ENCODE measurements around the gene SDK2. TPM values are rescaled to one million over a fixed set of nuclear protein-coding genes. Genes with fewer than 3 reads are reported as not detected.

Gene SDK2
- polyA plus RNA-seq, 1 experiment = 0.01 TPM

DNA sequence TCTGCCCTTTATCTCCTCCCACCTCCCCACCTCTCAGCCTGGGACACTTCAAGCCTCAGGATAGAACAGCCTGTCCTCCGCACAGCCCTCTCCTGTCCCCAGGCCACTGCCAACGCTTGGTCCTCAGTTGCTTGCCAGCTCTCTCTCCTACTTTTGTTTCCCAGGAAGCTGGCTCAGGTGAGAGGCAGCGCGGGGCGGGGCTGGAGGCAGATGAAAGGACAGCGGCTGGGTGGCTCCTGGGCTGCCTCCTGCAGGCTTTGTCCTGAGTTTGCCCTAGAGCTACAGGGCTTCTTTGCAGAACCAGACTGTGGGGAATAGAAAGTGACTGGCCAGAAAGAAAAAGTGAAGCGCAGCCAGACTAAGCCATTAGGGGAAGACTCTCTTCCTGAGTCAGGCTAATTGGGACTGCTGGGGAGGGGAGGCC, 284.2 kb downstream of the SDK2 start:
- Histone ChIP-seq H3K4me3 (ENCODE audit: low read depth, low read length) (no peak overlapping the region), H3K27me3 (ENCODE audit: control insufficient read depth, insufficient read depth, low read length) (peaks cover 19% of the 10 kb centered on the region), H3K9me3 (ENCODE audit: control insufficient read depth, insufficient read depth, low read length) (no peaks in the 10 kb centered on the region), H3K27ac (ENCODE audit: low read depth, low read length) (no peak overlapping the region)
- ChIA-PET CTCF (interaction anchor here (0.7 to 13.9 kb wide), 2 partner anchors 108 to 593 kb away, joined by 7 to 449 read pairs; no protein-coding TSS in a partner anchor), POLR2A (interaction anchor here (0.6 kb wide), 1 partner anchor 99 kb away, joined by 8 read pairs; no protein-coding TSS in a partner anchor)
- no peak for DNase-seq (ENCODE audit: low read depth, low spot score)
- TF ChIP-seq, protein P1, sequence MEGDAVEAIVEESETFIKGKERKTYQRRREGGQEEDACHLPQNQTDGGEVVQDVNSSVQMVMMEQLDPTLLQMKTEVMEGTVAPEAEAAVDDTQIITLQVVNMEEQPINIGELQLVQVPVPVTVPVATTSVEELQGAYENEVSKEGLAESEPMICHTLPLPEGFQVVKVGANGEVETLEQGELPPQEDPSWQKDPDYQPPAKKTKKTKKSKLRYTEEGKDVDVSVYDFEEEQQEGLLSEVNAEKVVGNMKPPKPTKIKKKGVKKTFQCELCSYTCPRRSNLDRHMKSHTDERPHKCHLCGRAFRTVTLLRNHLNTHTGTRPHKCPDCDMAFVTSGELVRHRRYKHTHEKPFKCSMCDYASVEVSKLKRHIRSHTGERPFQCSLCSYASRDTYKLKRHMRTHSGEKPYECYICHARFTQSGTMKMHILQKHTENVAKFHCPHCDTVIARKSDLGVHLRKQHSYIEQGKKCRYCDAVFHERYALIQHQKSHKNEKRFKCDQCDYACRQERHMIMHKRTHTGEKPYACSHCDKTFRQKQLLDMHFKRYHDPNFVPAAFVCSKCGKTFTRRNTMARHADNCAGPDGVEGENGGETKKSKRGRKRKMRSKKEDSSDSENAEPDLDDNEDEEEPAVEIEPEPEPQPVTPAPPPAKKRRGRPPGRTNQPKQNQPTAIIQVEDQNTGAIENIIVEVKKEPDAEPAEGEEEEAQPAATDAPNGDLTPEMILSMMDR (IDR thresholded peaks at IDR 0.05; ENCODE audit: low read depth, low read length) = no peak

- Histone ChIP-seq H3K4me3 (ENCODE audit: low read depth, low read length) (no peak overlapping the region), H3K27ac (ENCODE audit: low read depth, low read length) (no peak overlapping the region), H3K9me3 (ENCODE audit: control insufficient read depth, insufficient read depth, low read length) (no peaks in the 10 kb centered on the region), H3K27me3 (ENCODE audit: control insufficient read depth, insufficient read depth, low read length) (peaks cover 18% of the 10 kb centered on the region)
- TF ChIP-seq, protein P1 (IDR thresholded peaks at IDR 0.05; ENCODE audit: low read depth, low read length) = no peak
- DNase-seq (ENCODE audit: low read depth, low spot score) = no peak
- ChIA-PET CTCF (interaction anchor here (13.9 kb wide), 1 partner anchor 107 kb away, joined by 449 read pairs; no protein-coding TSS in a partner anchor), POLR2A (no interaction called here)
Observed at GRCh38 chr17:73359352-73359751, 284.9 kb downstream of the SDK2 start.

- DNase-seq (ENCODE audit: low read depth, low spot score) = no peak
- POLR2A ChIA-PET = no interaction called here
- TF ChIP-seq, protein P1 (IDR thresholded peaks at IDR 0.05; ENCODE audit: low read depth, low read length) = no peak
- no peak overlapping the region for H3K27ac ChIP-seq (ENCODE audit: low read depth, low read length)
- peaks cover 13% of the 10 kb centered on the region for H3K27me3 ChIP-seq (ENCODE audit: control insufficient read depth, insufficient read depth, low read length)
- no peak overlapping the region for H3K4me3 ChIP-seq (ENCODE audit: low read depth, low read length)
- H3K9me3 ChIP-seq (ENCODE audit: control insufficient read depth, insufficient read depth, low read length) = no peaks in the 10 kb centered on the region
- CTCF ChIA-PET = no interaction called here
Observed at GRCh38 chr17:73358668-73359067, 285.6 kb downstream of the SDK2 start.

GRCh38 chr17:73357981-73358380, 286.3 kb downstream of the SDK2 start:
- H3K4me3 ChIP-seq (ENCODE audit: low read depth, low read length) = no peak overlapping the region
- H3K9me3 ChIP-seq (ENCODE audit: control insufficient read depth, insufficient read depth, low read length) = no peaks in the 10 kb centered on the region
- peaks cover 13% of the 10 kb centered on the region for H3K27me3 ChIP-seq (ENCODE audit: control insufficient read depth, insufficient read depth, low read length)
- TF ChIP-seq, protein P1 (IDR thresholded peaks at IDR 0.05; ENCODE audit: low read depth, low read length) = no peak
- DNase-seq (ENCODE audit: low read depth, low spot score) = no peak
- CTCF ChIA-PET = interaction anchor here (0.6 to 1.7 kb wide), 3 partner anchors 12 to 151 kb away, joined by 3 to 7 read pairs (median 3); no protein-coding TSS in a partner anchor
- POLR2A ChIA-PET = no interaction called here
- H3K27ac ChIP-seq (ENCODE audit: low read depth, low read length) = no peak overlapping the region

DNA sequence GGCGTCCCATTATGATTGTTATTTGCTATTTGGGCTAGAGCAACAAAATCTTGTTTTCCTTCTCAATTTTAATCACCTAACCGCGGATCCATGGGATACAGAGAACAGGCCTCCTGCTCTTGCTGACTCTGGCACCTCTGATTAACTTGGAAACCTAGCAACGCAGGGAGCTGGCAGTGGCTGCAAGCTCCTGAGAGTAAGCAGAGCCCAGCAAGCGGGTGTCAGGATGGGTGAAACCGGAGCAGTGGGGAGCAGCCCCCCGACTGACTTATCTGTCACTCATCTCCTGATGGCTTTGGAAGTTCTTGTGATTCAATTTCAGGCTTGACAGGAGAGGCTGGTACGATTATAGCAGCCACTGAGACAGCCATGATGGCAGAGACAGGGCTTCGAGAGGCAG, 286.9 kb downstream of the SDK2 start:
- H3K9me3 ChIP-seq (ENCODE audit: control insufficient read depth, insufficient read depth, low read length) = no peaks in the 10 kb centered on the region; the same call in 1 of the 2 replicates
- POLR2A ChIA-PET = no interaction called here

More for the DNA sequence above, 286.9 kb downstream of the SDK2 start:
- peaks cover 13% of the 10 kb centered on the region for H3K27me3 ChIP-seq (ENCODE audit: control insufficient read depth, insufficient read depth, low read length)
- no peak overlapping the region for H3K27ac ChIP-seq (ENCODE audit: low read depth, low read length)
- no peak overlapping the region for H3K4me3 ChIP-seq (ENCODE audit: low read depth, low read length)
- DNase-seq (ENCODE audit: low read depth, low spot score) = no peak
- CTCF ChIA-PET = interaction anchor here (1.3 to 1.7 kb wide), 2 partner anchors 13 to 109 kb away, joined by 3 to 7 read pairs; no protein-coding TSS in a partner anchor
- TF ChIP-seq, protein P1 (IDR thresholded peaks at IDR 0.05; ENCODE audit: low read depth, low read length) = no peak

Data from AG04450 (cell line).